ENCODE results near the gene FGF22. TPM values are rescaled to one million over a fixed set of nuclear protein-coding genes. Genes with fewer than 3 reads are reported as not detected.
A peak's percentile ranks its signal among the peaks of the same experiment; 100 is the strongest.

Gene FGF22
- total RNA-seq, 1 donor from 2014 or later, result not detected

- H3K4me3 Mint-ChIP-seq, result no peak overlapping the region
- H3K4me1 Mint-ChIP-seq (ENCODE audit: unreplicated experiment), result peaks cover 17% of the 10 kb centered on the region
- H3K36me3 Mint-ChIP-seq, result no peaks in the 10 kb centered on the region
- H3K27ac Mint-ChIP-seq, result no peak overlapping the region
- no peaks in the 10 kb centered on the region for H3K9me3 Mint-ChIP-seq
- DNase-seq (ENCODE audit: extremely low spot score, unreplicated experiment), result no peak
- no peak for TF ChIP-seq CTCF (conservative IDR thresholded peaks at IDR 0.05)
- no peaks in the 10 kb centered on the region for H3K27me3 Mint-ChIP-seq
These were observed 17.9 kb downstream of the FGF22 start for GRCh38 chr19:657611-658010.

- Mint-ChIP-seq H3K36me3 (no peaks in the 10 kb centered on the region), H3K9me3 (no peaks in the 10 kb centered on the region), H3K4me3 (no peak overlapping the region), H3K27ac (no peak overlapping the region), H3K27me3 (no peaks in the 10 kb centered on the region), H3K4me1 (ENCODE audit: unreplicated experiment) (peaks cover 17% of the 10 kb centered on the region)
- no peak for TF ChIP-seq CTCF (conservative IDR thresholded peaks at IDR 0.05)
- no peak for DNase-seq (ENCODE audit: extremely low spot score, unreplicated experiment)
These were observed 18.6 kb downstream of the FGF22 start for GRCh38 chr19:658059-658839.

GRCh38 chr19:658916-659839 lies 19.5 kb downstream of the FGF22 start:
- H3K4me3 Mint-ChIP-seq, result peak overlapping the region; percentile 51
- H3K27ac Mint-ChIP-seq, result peak overlapping the region; percentile 88
- H3K9me3 Mint-ChIP-seq, result no peaks in the 10 kb centered on the region
- H3K36me3 Mint-ChIP-seq, result no peaks in the 10 kb centered on the region
- H3K27me3 Mint-ChIP-seq, result no peaks in the 10 kb centered on the region
- TF ChIP-seq CTCF (conservative IDR thresholded peaks at IDR 0.05), result no peak
- H3K4me1 Mint-ChIP-seq (ENCODE audit: unreplicated experiment), result peaks cover 17% of the 10 kb centered on the region
- DNase-seq (ENCODE audit: extremely low spot score, unreplicated experiment), result no peak

- H3K36me3 Mint-ChIP-seq, result no peaks in the 10 kb centered on the region
- no peak for TF ChIP-seq CTCF (conservative IDR thresholded peaks at IDR 0.05)
- H3K4me3 Mint-ChIP-seq, result peak overlapping the region; percentile 87
- peaks cover 14% of the 10 kb centered on the region for H3K4me1 Mint-ChIP-seq (ENCODE audit: unreplicated experiment)
- no peaks in the 10 kb centered on the region for H3K9me3 Mint-ChIP-seq
- H3K27me3 Mint-ChIP-seq, result no peaks in the 10 kb centered on the region
- H3K27ac Mint-ChIP-seq, result peak overlapping the region; percentile 89
- DNase-seq (ENCODE audit: extremely low spot score, unreplicated experiment), result no peak
These were observed 21.2 kb downstream of the FGF22 start for GRCh38 chr19:660793-661426.

GRCh38 chr19:661427-662196 lies 21.9 kb downstream of the FGF22 start:
- Mint-ChIP-seq H3K4me1 (ENCODE audit: unreplicated experiment) (peaks cover 14% of the 10 kb centered on the region), H3K36me3 (no peaks in the 10 kb centered on the region), H3K27me3 (no peaks in the 10 kb centered on the region), H3K4me3 (peak overlapping the region; percentile 87), H3K9me3 (no peaks in the 10 kb centered on the region), H3K27ac (peak overlapping the region; percentile 89)
- DNase-seq (ENCODE audit: extremely low spot score, unreplicated experiment), result no peak
- TF ChIP-seq CTCF (conservative IDR thresholded peaks at IDR 0.05), result no peak
